ENCODE results near the gene ZSCAN30.
"Not testable (repeated sequence)": the region's sequence is repeated elsewhere in the genome, so short reads cannot be mapped to it uniquely, and the experiment has no call there.

The ZSCAN30 gene

GRCh38 chr18:35236571-35237363, 53.3 kb downstream of the ZSCAN30 start:
- DNase-seq (ENCODE audit: low spot score) = no peak

GRCh38 chr18:35231052-35231451, 59.0 kb downstream of the ZSCAN30 start:
- DNase-seq (ENCODE audit: low spot score) = peak; percentile 79

GRCh38 chr18:35227254-35227653, 62.8 kb downstream of the ZSCAN30 start:
- no peak for DNase-seq (ENCODE audit: low spot score)

- no peak for DNase-seq (ENCODE audit: low spot score)
Measured at GRCh38 chr18:35223797-35224196, 66.2 kb downstream of the ZSCAN30 start.

- no peak for DNase-seq (ENCODE audit: low spot score)
Measured at GRCh38 chr18:35220424-35220823, 69.6 kb downstream of the ZSCAN30 start.

GRCh38 chr18:35219331-35219730, 70.7 kb downstream of the ZSCAN30 start:
- DNase-seq (ENCODE audit: low spot score) = not testable (repeated sequence)

- DNase-seq (ENCODE audit: low spot score) = not testable (repeated sequence)
Measured at GRCh38 chr18:35216611-35217010, 73.4 kb downstream of the ZSCAN30 start.

GRCh38 chr18:35215026-35215425, 75.0 kb downstream of the ZSCAN30 start:
- DNase-seq (ENCODE audit: low spot score) = no peak

- not testable (repeated sequence) for DNase-seq (ENCODE audit: low spot score)
Measured at GRCh38 chr18:35205746-35206458, 84.1 kb downstream of the ZSCAN30 start.

GRCh38 chr18:35205199-35205712, 84.8 kb downstream of the ZSCAN30 start:
- DNase-seq (ENCODE audit: low spot score) = no peak

- no peak for DNase-seq (ENCODE audit: low spot score)
Measured at GRCh38 chr18:35203067-35203466, 87.0 kb downstream of the ZSCAN30 start.

- DNase-seq (ENCODE audit: low spot score) = no peak
Measured at GRCh38 chr18:35201256-35201931, 88.6 kb downstream of the ZSCAN30 start.
